ENCODE data around the gene AOPEP.

- TF ChIP-seq CTCF (IDR thresholded peaks at IDR 0.05): no peak
- no peak for TF ChIP-seq POLR2A (IDR thresholded peaks at IDR 0.05)
These were observed 379.2 kb downstream of the AOPEP start for GRCh38 chr9:95105519-95106287.
